8988T (cell line): ENCODE data around the gene TALDO1.
"Not testable (repeated sequence)": the region's sequence is repeated elsewhere in the genome, so short reads cannot be mapped to it uniquely, and the experiment has no call there.

Source experiments
- DNase-seq: peaks from one replicate; pipeline ENCODE4 v3.0.0; 2011

The TALDO1 gene

GRCh38 chr11:719214-720016 lies 27.8 kb upstream of the TALDO1 start:
- no peak for DNase-seq

- no peak for DNase-seq
Measured at GRCh38 chr11:720017-720641, 27.1 kb upstream of the TALDO1 start.

- peak; percentile 79 for DNase-seq
Measured at GRCh38 chr11:720642-721246, 26.5 kb upstream of the TALDO1 start.

- DNase-seq: peak; percentile 25
Measured at GRCh38 chr11:721247-721740, 26.0 kb upstream of the TALDO1 start.

- peak; percentile 69 for DNase-seq
Measured at GRCh38 chr11:721741-722345, 25.4 kb upstream of the TALDO1 start.

GRCh38 chr11:722346-722811 lies 24.9 kb upstream of the TALDO1 start:
- DNase-seq: peak; percentile 38

GRCh38 chr11:723120-723883 lies 24.0 kb upstream of the TALDO1 start:
- peak; percentile 75 for DNase-seq

- peak; percentile 46 for DNase-seq
Measured at GRCh38 chr11:724049-724777, 23.1 kb upstream of the TALDO1 start.

GRCh38 chr11:724778-725386 lies 22.4 kb upstream of the TALDO1 start:
- DNase-seq: peak; percentile 33

GRCh38 chr11:725624-726202 lies 21.6 kb upstream of the TALDO1 start:
- peak; percentile 39 for DNase-seq

- DNase-seq: peak; percentile 24
Measured at GRCh38 chr11:726278-727220, 20.7 kb upstream of the TALDO1 start.

GRCh38 chr11:727281-727701 lies 20.0 kb upstream of the TALDO1 start:
- DNase-seq: peak; percentile 71

- peak; percentile 100 for DNase-seq
Measured at GRCh38 chr11:727859-728748, 19.2 kb upstream of the TALDO1 start.

- no peak for DNase-seq
Measured at GRCh38 chr11:728901-729491, 18.3 kb upstream of the TALDO1 start.

GRCh38 chr11:729492-730074 lies 17.7 kb upstream of the TALDO1 start:
- DNase-seq: no peak

GRCh38 chr11:733072-733471 lies 14.2 kb upstream of the TALDO1 start:
- no peak for DNase-seq

GRCh38 chr11:734541-734940 lies 12.7 kb upstream of the TALDO1 start:
- not testable (repeated sequence) for DNase-seq

GRCh38 chr11:737366-737765 lies 9.9 kb upstream of the TALDO1 start:
- no peak for DNase-seq
